HG03045 (cell line): ENCODE measurements around the gene CCNJ.
A peak's percentile ranks its signal among the peaks of the same experiment; 100 is the strongest.

Source experiments
- ATAC-seq: cut with Tn5 transposase; IDR thresholded peaks from one replicate; pipeline ENCODE4 v1.9.1; 2021; ENCODE audit warnings: mild to moderate bottlenecking, moderate library complexity; ENCODE audit not compliant: unreplicated experiment

Gene CCNJ

GRCh38 chr10:96053985-96054384 is 10.6 kb downstream of the CCNJ start:
- no peak for ATAC-seq

GRCh38 chr10:96056787-96057186 is 13.4 kb downstream of the CCNJ start:
- no peak for ATAC-seq

GRCh38 chr10:96061232-96061631 is 17.8 kb downstream of the CCNJ start:
- no peak for ATAC-seq

- ATAC-seq = no peak
These were observed 29.3 kb downstream of the CCNJ start for GRCh38 chr10:96072674-96073073.

GRCh38 chr10:96073722-96074121 is 30.3 kb downstream of the CCNJ start:
- no peak for ATAC-seq

GRCh38 chr10:96074776-96075175 is 31.4 kb downstream of the CCNJ start:
- ATAC-seq = no peak

GRCh38 chr10:96075977-96076376 is 32.6 kb downstream of the CCNJ start:
- no peak for ATAC-seq

GRCh38 chr10:96077156-96077555 is 33.8 kb downstream of the CCNJ start:
- ATAC-seq = no peak

- ATAC-seq = no peak
These were observed 38.8 kb downstream of the CCNJ start for GRCh38 chr10:96082153-96082552.

GRCh38 chr10:96082748-96083147 is 39.4 kb downstream of the CCNJ start:
- ATAC-seq = no peak

GRCh38 chr10:96089116-96089515 is 45.7 kb downstream of the CCNJ start:
- ATAC-seq = no peak

- ATAC-seq = peak; percentile 94
These were observed 46.5 kb downstream of the CCNJ start for GRCh38 chr10:96089670-96090462.

- ATAC-seq = no peak
These were observed 47.0 kb downstream of the CCNJ start for GRCh38 chr10:96090463-96090800.

GRCh38 chr10:96092999-96093767 is 49.8 kb downstream of the CCNJ start:
- ATAC-seq = no peak

GRCh38 chr10:96093948-96094347 is 50.6 kb downstream of the CCNJ start:
- no peak for ATAC-seq

- no peak for ATAC-seq
These were observed 53.6 kb downstream of the CCNJ start for GRCh38 chr10:96096958-96097357.

GRCh38 chr10:96097865-96098264 is 54.5 kb downstream of the CCNJ start:
- ATAC-seq = no peak

- ATAC-seq = no peak
These were observed 64.2 kb downstream of the CCNJ start for GRCh38 chr10:96107623-96108038.
